Measurements from ENCODE around the gene TSPAN15. TPM values are rescaled to one million over a fixed set of nuclear protein-coding genes. Genes with fewer than 3 reads are reported as not detected.

The TSPAN15 gene
- total RNA-seq, 1 experiment from 2014 or later = 7.7 TPM

- H3K79me1 ChIP-seq (ENCODE audit: insufficient read depth, low read depth, low read length, poor library complexity, severe bottlenecking) = no peaks in the 10 kb centered on the region
- H3K4me2 ChIP-seq (ENCODE audit: insufficient read depth, insufficient read length, low read length) = no peak overlapping the region
- no peak overlapping the region for H3K56ac ChIP-seq (ENCODE audit: insufficient read length, low read depth, low read length)
- H2AK5ac ChIP-seq (ENCODE audit: insufficient read length, low read length) = no peak overlapping the region
- H3T11ph ChIP-seq (ENCODE audit: low read length) = no peak overlapping the region
- no peak overlapping the region for H3K23ac ChIP-seq (ENCODE audit: insufficient read length, low read depth, low read length)
- no peak overlapping the region for H4K91ac ChIP-seq (ENCODE audit: insufficient read length, low read depth, low read length)
- no peaks in the 10 kb centered on the region; the same call in 1 of the 2 replicates for H3K4me1 ChIP-seq (ENCODE audit: insufficient read depth, low read length)
- H2BK15ac ChIP-seq (ENCODE audit: low read depth, low read length) = no peak overlapping the region
- Mint-ChIP-seq H3K36me3 (ENCODE audit: insufficient read depth in 1 of 3, low read depth in 3 of 3) (peaks cover 0 to 1% (median 0%) of the 10 kb centered on the region in 3 experiments; a peak in 1 of 7 replicates), H3K4me1 (peaks cover 10 to 18% of the 10 kb centered on the region in 2 experiments), H3K27ac (no peak overlapping the region), H3K27me3 (ENCODE audit: low read depth) (peaks cover 2% of the 10 kb centered on the region; the same call in 1 of the 2 replicates), H3K9me3 (no peaks in the 10 kb centered on the region), H3K4me3 (no peak overlapping the region; a peak in 1 of 5 replicates)
- H4K5ac ChIP-seq (ENCODE audit: insufficient read length, low read depth, low read length) = no peak overlapping the region
- H4K8ac ChIP-seq (replicated peaks; ENCODE audit: insufficient read length, low read depth, low read length) = no peak overlapping the region
- DNase-seq = no peak
- no peak overlapping the region for H3K18ac ChIP-seq (ENCODE audit: insufficient read length, low read depth, low read length)
- no peak overlapping the region for H2BK120ac ChIP-seq (ENCODE audit: low read depth, low read length, poor library complexity, severe bottlenecking)
- no peak overlapping the region for H2AFZ ChIP-seq (ENCODE audit: low read length)
- H3K27me3 ChIP-seq (ENCODE audit: insufficient read depth, low read length) = no peaks in the 10 kb centered on the region
- TF ChIP-seq, protein P1, sequence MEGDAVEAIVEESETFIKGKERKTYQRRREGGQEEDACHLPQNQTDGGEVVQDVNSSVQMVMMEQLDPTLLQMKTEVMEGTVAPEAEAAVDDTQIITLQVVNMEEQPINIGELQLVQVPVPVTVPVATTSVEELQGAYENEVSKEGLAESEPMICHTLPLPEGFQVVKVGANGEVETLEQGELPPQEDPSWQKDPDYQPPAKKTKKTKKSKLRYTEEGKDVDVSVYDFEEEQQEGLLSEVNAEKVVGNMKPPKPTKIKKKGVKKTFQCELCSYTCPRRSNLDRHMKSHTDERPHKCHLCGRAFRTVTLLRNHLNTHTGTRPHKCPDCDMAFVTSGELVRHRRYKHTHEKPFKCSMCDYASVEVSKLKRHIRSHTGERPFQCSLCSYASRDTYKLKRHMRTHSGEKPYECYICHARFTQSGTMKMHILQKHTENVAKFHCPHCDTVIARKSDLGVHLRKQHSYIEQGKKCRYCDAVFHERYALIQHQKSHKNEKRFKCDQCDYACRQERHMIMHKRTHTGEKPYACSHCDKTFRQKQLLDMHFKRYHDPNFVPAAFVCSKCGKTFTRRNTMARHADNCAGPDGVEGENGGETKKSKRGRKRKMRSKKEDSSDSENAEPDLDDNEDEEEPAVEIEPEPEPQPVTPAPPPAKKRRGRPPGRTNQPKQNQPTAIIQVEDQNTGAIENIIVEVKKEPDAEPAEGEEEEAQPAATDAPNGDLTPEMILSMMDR (conservative IDR thresholded peaks at IDR 0.05) = no peak
- no peaks in the 10 kb centered on the region for H3K79me2 ChIP-seq (ENCODE audit: insufficient read depth, low read length)
- no peaks in the 10 kb centered on the region for H3K23me2 ChIP-seq (ENCODE audit: insufficient read length, low read depth, low read length, poor library complexity, severe bottlenecking)
- no peak overlapping the region for H3K9ac ChIP-seq (ENCODE audit: extremely low read depth, insufficient read length, low read length)
- no peak overlapping the region for H2BK12ac ChIP-seq (ENCODE audit: insufficient read length, low read depth, low read length)
- H3K27ac ChIP-seq (ENCODE audit: insufficient read length, low read depth, low read length) = no peak overlapping the region
- no peaks in the 10 kb centered on the region for H3K9me3 ChIP-seq (ENCODE audit: control insufficient read depth, low read depth, low read length)
- H3K4ac ChIP-seq (ENCODE audit: low read depth, low read length) = no peak overlapping the region
- H2BK5ac ChIP-seq (ENCODE audit: insufficient read length, low read length) = no peak overlapping the region
- WGBS (ENCODE audit: extremely low coverage, insufficient read length, low lambda C conversion rate) = no CpG with 5 or more reads among the region's 8 CpGs
- H4K20me1 ChIP-seq (ENCODE audit: control insufficient read depth, insufficient read depth, insufficient read length) = no peaks in the 10 kb centered on the region
- no peak overlapping the region for H2BK20ac ChIP-seq (ENCODE audit: low read depth, low read length, poor library complexity, severe bottlenecking)
- H3K14ac ChIP-seq (ENCODE audit: insufficient read depth, low read length) = no peak overlapping the region
Measured at GRCh38 chr10:69477968-69478597, 26.8 kb downstream of the TSPAN15 start.

Measured in H9 (cell line).